Neural progenitor cell (in vitro differentiated cells): ENCODE results near the gene ADGRD2. TPM values are rescaled to one million over a fixed set of nuclear protein-coding genes. Genes with fewer than 3 reads are reported as not detected.
A peak's percentile ranks its signal among the peaks of the same experiment; 100 is the strongest.

ENCODE experiments used
- DNase-seq: peaks from one replicate; pipeline ENCODE4 v3.0.0-alpha.2; 2016; ENCODE audit warnings: low spot score
- H2AFZ ChIP-seq: fragments of 200-600 bp; sonication (generic); replicated peaks from 2 replicates; pipeline ENCODE4 v1.6.1; 2016; ENCODE audit warnings: antibody characterized with exemption
- H3F3A ChIP-seq: fragments of 200-600 bp; sonication (generic); 2 replicates; pipeline ENCODE4 v1.6.1; 2016; ENCODE audit warnings: antibody characterized with exemption, low read depth
- H3K27ac ChIP-seq: fragments of 200-600 bp; sonication (generic); 2 replicates; pipeline ENCODE4 v1.5.1; 2016; ENCODE audit warnings: mild to moderate bottlenecking
- H3K27me3 ChIP-seq: fragments of 200-600 bp; sonication (generic); 2 replicates; pipeline ENCODE4 v1.6.1; 2016; ENCODE audit warnings: mild to moderate bottlenecking, moderate library complexity
- H3K36me3 ChIP-seq: fragments of 200-600 bp; sonication (generic); 2 replicates; pipeline ENCODE4 v1.5.1; 2016
- H3K4me1 ChIP-seq: fragments of 200-600 bp; sonication (generic); 2 replicates; pipeline ENCODE4 v1.6.1; 2016; ENCODE audit warnings: mixed run types
- H3K4me2 ChIP-seq: fragments of 200-600 bp; sonication (generic); 2 replicates; pipeline ENCODE4 v1.6.1; 2016
- H3K4me3 ChIP-seq: fragments of 200-600 bp; sonication (generic); 2 replicates; pipeline ENCODE4 v1.5.1; 2016
- H3K79me2 ChIP-seq: fragments of 200-600 bp; sonication (generic); 2 replicates; pipeline ENCODE4 v1.6.1; 2016; ENCODE audit warnings: low read depth
- H3K9ac ChIP-seq: fragments of 200-600 bp; sonication (generic); 2 replicates; pipeline ENCODE4 v1.6.1; 2016
- H3K9me3 ChIP-seq: fragments of 200-600 bp; sonication (generic); 2 replicates; pipeline ENCODE4 v1.5.1; 2016; ENCODE audit warnings: low read depth
- H4K20me1 ChIP-seq: fragments of 200-600 bp; sonication (generic); 2 replicates; pipeline ENCODE4 v1.6.1; 2016; ENCODE audit warnings: low read depth
- H3K27ac Mint-ChIP-seq: 3 replicates; pipeline ENCODE4 v1.8.0; 2021; ENCODE audit warnings: mixed read lengths
- H3K27me3 Mint-ChIP-seq: 2 replicates; pipeline ENCODE4 v1.8.0; 2022; ENCODE audit warnings: low read depth, mild to moderate bottlenecking, inconsistent platforms, moderate library complexity, mixed read lengths; ENCODE audit not compliant: insufficient read depth
- H3K36me3 Mint-ChIP-seq: 3 replicates; pipeline ENCODE4 v1.8.0; 2021; ENCODE audit warnings: mixed read lengths
- H3K4me1 Mint-ChIP-seq: 3 replicates; pipeline ENCODE4 v1.8.0; 2021; ENCODE audit warnings: mixed read lengths
- H3K4me3 Mint-ChIP-seq: 3 replicates; pipeline ENCODE4 v1.8.0; 2021; ENCODE audit warnings: mild to moderate bottlenecking, moderate library complexity, mixed read lengths
- H3K9me3 Mint-ChIP-seq: 3 replicates; pipeline ENCODE4 v1.8.0; 2020; ENCODE audit warnings: mixed read lengths
- CTCF ChIP-seq: fragments of 200-600 bp; sonication (generic); IDR thresholded peaks from 2 replicates; pipeline ENCODE4 v1.5.1; 2017; ENCODE audit warnings: antibody characterized with exemption, mild to moderate bottlenecking
- EZH2 ChIP-seq: fragments of 200-600 bp; sonication (generic); IDR thresholded peaks from 2 replicates; pipeline ENCODE4 v1.6.1; 2017; ENCODE audit warnings: antibody characterized with exemption, mild to moderate bottlenecking, moderate library complexity
- EZH2phosphoT487 ChIP-seq: fragments of 200-600 bp; sonication (generic); IDR thresholded peaks from 2 replicates; pipeline ENCODE4 v1.6.1; 2017; ENCODE audit warnings: antibody characterized with exemption
- total RNA-seq: library from RNA; depleted of rRNA; stranded (reverse); fragments of >200 nt; gene quantifications from 2 replicates; pipeline ENCODE4 v1.2.3, GENCODE V29; 2015; ENCODE audit warnings: low replicate concordance

ADGRD2 gene
- total RNA-seq, 1 donor from 2014 or later: 0.13 TPM

GRCh38 chr9:124457887-124458431 lies 7.7 kb downstream of the ADGRD2 start:
- Histone ChIP-seq H3K9me3 (no peaks in the 10 kb centered on the region), H3K4me3 (no peak overlapping the region), H3K27ac (no peak overlapping the region), H3K4me2 (no peak overlapping the region), H3K4me1 (no peaks in the 10 kb centered on the region), H3K27me3 (peaks cover 19% of the 10 kb centered on the region), H2AFZ (no peak overlapping the region), H3K36me3 (no peaks in the 10 kb centered on the region), H3F3A (no peaks in the 10 kb centered on the region), H3K9ac (no peak overlapping the region), H3K79me2 (no peaks in the 10 kb centered on the region), H4K20me1 (peaks cover 3% of the 10 kb centered on the region)
- no peaks in the 10 kb centered on the region for H3K4me1 Mint-ChIP-seq
- TF ChIP-seq EZH2 (no peak), CTCF (no peak), EZH2phosphoT487 (no peak)
- no peak for DNase-seq
- no peaks in the 10 kb centered on the region for H3K9me3 Mint-ChIP-seq
- peaks cover 13% of the 10 kb centered on the region for H3K27me3 Mint-ChIP-seq
- no peak overlapping the region for H3K27ac Mint-ChIP-seq
- H3K4me3 Mint-ChIP-seq: peak overlapping the region; percentile 43
- H3K36me3 Mint-ChIP-seq: no peaks in the 10 kb centered on the region

- Histone ChIP-seq H3K4me1 (no peaks in the 10 kb centered on the region), H3K27ac (no peak overlapping the region), H3K4me3 (no peak overlapping the region), H3K4me2 (no peak overlapping the region), H3K9me3 (no peaks in the 10 kb centered on the region), H4K20me1 (peaks cover 3% of the 10 kb centered on the region), H2AFZ (no peak overlapping the region), H3K79me2 (no peaks in the 10 kb centered on the region), H3K9ac (no peak overlapping the region), H3K36me3 (no peaks in the 10 kb centered on the region), H3K27me3 (peaks cover 18% of the 10 kb centered on the region), H3F3A (no peaks in the 10 kb centered on the region)
- no peak for DNase-seq
- Mint-ChIP-seq H3K4me1 (no peaks in the 10 kb centered on the region), H3K9me3 (no peaks in the 10 kb centered on the region), H3K4me3 (no peak overlapping the region), H3K36me3 (no peaks in the 10 kb centered on the region), H3K27ac (no peak overlapping the region), H3K27me3 (peaks cover 13% of the 10 kb centered on the region)
- TF ChIP-seq EZH2: no peak
- TF ChIP-seq EZH2phosphoT487: no peak
- TF ChIP-seq CTCF: no peak
Observed at GRCh38 chr9:124458441-124458840, 8.2 kb downstream of the ADGRD2 start.

GRCh38 chr9:124462739-124463138 lies 12.5 kb downstream of the ADGRD2 start:
- Histone ChIP-seq H3K4me1 (no peaks in the 10 kb centered on the region), H3K4me3 (no peak overlapping the region), H3K9me3 (no peaks in the 10 kb centered on the region), H3K4me2 (no peak overlapping the region), H3K36me3 (no peaks in the 10 kb centered on the region), H3F3A (no peaks in the 10 kb centered on the region), H3K27me3 (peaks cover 7% of the 10 kb centered on the region), H2AFZ (no peak overlapping the region), H4K20me1 (no peaks in the 10 kb centered on the region), H3K9ac (no peak overlapping the region), H3K27ac (no peak overlapping the region), H3K79me2 (no peaks in the 10 kb centered on the region)
- Mint-ChIP-seq H3K4me3 (no peak overlapping the region), H3K4me1 (no peaks in the 10 kb centered on the region), H3K9me3 (no peaks in the 10 kb centered on the region), H3K27me3 (peaks cover 11% of the 10 kb centered on the region), H3K36me3 (no peaks in the 10 kb centered on the region), H3K27ac (no peak overlapping the region)
- TF ChIP-seq EZH2phosphoT487: no peak
- TF ChIP-seq CTCF: no peak
- no peak for TF ChIP-seq EZH2
- no peak for DNase-seq
